Activated T-cell treated with anti-CD3 and anti-CD28 coated beads for 1 hour (primary cell): Measurements from ENCODE around the gene TFCP2L1.
"Not testable (repeated sequence)": the region's sequence is repeated elsewhere in the genome, so short reads cannot be mapped to it uniquely, and the experiment has no call there.

Source experiments
- DNase-seq: peaks from one replicate; pipeline ENCODE4 v3.0.0-alpha.2; 2020; ENCODE audit warnings: low read depth

Gene TFCP2L1, protein sequence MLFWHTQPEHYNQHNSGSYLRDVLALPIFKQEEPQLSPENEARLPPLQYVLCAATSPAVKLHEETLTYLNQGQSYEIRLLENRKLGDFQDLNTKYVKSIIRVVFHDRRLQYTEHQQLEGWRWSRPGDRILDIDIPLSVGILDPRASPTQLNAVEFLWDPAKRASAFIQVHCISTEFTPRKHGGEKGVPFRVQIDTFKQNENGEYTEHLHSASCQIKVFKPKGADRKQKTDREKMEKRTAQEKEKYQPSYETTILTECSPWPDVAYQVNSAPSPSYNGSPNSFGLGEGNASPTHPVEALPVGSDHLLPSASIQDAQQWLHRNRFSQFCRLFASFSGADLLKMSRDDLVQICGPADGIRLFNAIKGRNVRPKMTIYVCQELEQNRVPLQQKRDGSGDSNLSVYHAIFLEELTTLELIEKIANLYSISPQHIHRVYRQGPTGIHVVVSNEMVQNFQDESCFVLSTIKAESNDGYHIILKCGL

DNA sequence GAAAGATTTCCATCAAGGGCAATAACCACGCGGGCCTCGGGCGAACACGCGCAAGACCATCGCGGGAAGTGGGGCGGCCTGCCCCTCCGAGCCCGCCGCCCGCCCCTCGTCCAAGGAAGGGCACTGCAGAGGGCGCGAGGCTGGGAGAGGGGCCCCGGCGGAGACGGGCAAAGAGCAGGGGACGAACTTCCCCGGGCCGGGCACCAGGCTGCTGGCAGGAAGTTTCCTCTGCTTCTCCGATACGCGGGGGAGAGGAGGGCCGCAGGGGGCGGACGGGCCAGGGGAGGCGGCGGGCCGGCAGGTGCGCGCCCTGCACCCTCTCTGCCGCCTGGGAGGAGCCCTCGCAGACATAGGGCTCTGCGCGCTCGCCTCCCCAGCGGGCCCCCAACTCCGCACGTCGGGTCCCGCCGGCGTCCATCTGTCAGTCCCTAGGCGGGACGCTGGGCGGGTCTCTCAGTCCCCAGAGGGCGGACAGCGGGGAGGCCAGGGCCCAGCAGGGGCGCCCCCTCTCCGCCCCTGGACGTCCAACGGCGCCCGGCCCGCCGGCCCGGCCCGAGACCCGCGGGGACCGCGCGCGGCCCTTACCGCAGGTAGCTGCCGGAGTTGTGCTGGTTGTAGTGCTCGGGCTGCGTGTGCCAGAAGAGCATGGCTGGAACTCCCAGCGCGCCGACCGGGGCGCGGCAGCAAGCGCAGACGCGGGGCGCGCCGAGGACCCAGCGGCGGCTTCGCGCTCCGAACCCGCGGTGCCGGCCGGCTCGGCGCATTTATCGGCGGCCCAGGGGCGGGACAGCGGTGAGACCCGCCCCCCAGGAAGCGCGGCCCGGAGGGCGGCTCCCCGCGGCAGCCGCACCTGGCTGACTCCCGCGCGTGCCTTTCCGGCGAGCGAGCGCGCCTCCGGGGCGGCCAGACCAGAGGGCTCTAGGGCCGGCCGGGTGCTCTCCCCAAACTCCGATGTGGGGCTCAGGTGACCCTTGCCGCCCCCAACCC lies at the start of gene TFCP2L1:
Gene TFCP2L1 (minus strand): TSS at position 740 of the 987 bp plus-strand sequence. CDS start 93 bp downstream, at position 647.
- DNase-seq = no peak

DNA sequence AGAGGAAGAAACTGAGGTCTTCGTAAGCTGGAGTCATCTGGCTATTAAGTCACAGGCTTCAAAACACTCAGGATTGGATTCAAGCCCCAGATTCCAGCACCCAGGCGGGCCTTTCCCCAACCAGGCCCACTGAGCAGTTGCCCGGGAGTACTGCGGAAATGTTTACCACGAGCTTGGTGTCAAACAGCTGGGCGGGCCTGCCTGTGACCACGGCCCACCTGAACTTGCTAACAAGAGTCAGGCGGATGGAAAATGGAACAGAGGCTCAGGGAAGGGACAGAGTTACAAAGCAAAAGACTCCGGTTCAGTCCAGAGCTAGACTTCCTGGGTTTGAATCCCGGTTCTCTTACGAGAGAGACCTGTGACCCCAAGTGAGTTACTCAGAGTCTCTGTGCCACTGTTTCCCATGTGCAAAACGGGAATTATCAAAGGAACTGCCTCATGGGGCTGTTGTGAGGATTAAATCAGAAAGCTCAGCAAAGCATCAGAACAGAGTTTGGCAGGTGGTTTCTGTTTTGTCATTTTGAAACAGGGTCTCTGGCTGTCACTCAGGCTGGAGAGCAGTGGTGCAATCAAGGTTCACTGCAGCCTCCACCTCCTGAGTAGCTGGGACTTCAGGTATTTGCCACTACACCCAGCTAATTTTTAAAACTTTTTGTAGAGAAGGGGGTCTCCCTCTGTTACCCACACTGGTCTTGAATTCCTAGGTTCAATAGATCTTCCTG lies 49.0 kb upstream of the TFCP2L1 start:
- no peak for DNase-seq

DNA sequence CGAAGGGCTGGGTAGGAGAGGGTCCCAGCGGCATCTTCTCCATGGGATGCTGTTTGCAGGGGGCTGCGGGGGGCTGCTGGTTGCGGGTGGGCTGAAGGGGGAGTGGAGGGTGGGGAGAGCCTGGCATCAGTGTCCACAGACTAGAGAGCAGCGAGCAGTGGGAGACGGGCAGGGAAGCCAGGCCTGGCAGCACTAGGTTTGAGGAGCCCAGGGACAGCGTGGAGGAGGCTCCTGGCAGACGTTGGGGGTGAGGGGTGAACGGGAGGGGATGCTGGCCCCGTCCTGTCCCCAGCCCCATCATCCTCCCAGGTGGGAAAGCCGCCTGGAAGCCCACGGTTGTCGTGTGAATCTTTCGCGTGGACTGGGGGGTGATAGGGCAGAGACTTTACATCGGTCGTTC lies 48.2 kb upstream of the TFCP2L1 start:
- no peak for DNase-seq

DNA sequence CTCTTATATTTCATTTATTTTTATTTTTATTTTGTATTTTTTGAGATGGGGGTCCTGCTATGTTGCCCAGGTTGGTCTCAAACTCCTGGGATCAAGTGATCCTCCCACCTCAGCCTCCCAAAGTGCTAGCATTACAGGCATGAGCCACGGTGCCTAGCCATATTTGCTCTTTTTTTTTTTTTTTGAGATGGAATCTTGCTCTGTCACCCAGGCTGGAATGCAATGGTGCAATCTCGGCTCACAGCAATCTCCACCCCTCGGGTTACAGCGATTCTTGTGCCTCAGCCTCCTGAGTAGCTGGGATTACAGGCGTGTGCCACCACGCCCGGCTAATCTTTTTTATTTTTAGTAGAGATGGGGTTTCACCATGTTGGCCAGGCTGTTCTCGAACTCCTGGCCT lies 46.3 kb upstream of the TFCP2L1 start:
- DNase-seq = not testable (repeated sequence)

DNA sequence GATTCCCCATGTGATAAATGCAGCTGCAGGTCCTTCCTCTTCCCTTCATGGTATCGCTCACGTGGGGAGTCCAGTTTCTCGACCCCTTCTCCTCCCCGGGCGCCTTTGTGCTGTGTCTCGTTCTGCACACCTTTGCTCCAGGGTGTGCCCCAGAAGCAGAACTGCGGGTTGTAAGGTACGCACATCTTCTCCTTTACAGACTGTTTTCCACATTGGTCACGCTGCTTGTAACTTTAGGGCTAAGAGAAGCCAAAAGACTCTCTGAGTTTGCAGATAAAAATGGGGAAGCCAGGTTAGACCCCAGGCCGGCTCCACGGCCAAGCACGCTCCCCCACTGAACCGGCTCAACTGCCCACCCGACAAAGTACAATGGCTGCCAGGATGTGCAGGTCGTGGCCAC lies 45.9 kb upstream of the TFCP2L1 start:
- DNase-seq = no peak

- no peak for DNase-seq
These were observed 44.8 kb upstream of the TFCP2L1 start for GRCh38 chr2:121329786-121330185.

DNA sequence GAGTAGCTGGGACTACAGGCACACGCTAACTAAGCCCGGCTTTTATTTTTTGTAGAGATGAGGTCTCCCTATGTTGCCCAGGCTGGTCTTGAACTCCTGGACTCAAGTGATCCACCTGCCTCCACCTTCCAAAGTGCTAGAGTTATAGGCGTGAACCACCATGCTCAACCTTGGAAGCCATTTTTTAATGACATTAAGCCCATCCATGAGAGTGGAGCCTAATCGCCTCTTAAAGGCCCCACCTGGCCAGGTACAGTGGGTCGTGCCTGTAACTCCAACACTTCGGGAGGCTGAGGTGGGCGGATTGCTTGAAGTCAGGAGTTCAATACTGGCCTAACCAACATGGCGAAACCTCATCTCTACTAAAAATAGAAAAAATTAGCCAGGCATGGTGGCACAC lies 41.6 kb upstream of the TFCP2L1 start:
- no peak for DNase-seq

- DNase-seq = no peak
These were observed 39.6 kb upstream of the TFCP2L1 start for GRCh38 chr2:121324601-121325000.

DNA sequence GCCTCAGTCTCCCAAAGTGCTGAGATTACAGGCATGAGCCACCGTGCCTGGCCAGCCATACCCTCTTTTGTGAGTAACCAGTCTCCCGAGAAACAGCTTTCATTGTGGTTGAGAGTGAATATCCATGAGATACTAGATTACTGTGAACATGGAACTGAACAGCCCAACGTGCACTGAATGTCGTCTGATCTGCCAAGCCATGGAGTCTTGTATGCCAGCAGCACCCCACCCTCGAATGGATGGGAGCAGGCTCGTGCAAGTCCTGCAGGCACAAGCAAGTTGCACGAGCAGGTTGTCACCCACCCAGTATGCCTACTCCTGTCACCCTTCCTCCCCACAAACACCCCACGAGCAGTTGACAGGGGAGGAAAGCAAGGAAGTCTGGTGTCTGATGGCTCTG lies 36.5 kb upstream of the TFCP2L1 start:
- DNase-seq = no peak

DNA sequence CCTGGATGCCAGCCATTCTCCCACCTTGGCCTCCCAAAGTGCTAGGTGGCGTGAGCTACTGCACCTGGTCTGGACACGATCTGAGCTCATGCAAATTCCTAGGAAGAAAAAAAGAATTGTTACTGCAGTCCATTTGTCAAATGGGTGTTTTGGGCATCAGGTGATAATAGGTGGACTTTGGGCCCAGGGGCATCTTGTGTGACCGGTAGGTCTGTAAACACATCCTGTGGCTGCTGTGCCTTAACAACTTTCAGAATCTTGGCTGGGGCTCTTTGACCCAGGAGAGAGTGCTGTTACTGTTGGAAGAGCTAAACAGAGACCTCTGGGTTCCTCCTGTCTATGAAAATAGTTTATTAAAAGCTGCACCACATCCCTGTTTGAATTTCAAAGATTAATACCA lies 34.9 kb upstream of the TFCP2L1 start:
- no peak for DNase-seq

DNA sequence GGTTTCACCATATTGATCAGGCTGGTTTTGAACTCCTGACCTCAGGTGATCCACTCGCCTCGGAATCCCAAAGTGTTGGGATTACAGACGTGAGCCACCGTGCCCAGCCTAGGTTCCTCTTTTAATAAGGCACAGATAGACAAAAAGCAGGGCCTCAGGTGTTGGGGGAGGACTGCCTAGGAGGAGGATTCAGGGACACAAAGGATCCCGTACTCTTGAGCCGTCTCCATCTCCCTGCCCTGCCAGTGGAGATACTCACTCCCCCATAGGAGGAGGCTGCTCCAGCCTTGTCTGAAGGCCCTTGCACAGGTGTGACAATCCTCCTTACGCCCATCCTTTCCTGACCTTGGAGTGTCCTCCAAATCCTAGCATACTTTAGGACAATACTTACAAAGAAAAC lies 32.0 kb upstream of the TFCP2L1 start:
- no peak for DNase-seq

GRCh38 chr2:121313701-121314100 lies 28.7 kb upstream of the TFCP2L1 start:
- DNase-seq = not testable (repeated sequence)

GRCh38 chr2:121309801-121310200 lies 24.8 kb upstream of the TFCP2L1 start:
- DNase-seq = no peak

- DNase-seq = no peak
These were observed 24.3 kb upstream of the TFCP2L1 start for GRCh38 chr2:121309323-121309722.

GRCh38 chr2:121307048-121307447 lies 22.0 kb upstream of the TFCP2L1 start:
- no peak for DNase-seq

DNA sequence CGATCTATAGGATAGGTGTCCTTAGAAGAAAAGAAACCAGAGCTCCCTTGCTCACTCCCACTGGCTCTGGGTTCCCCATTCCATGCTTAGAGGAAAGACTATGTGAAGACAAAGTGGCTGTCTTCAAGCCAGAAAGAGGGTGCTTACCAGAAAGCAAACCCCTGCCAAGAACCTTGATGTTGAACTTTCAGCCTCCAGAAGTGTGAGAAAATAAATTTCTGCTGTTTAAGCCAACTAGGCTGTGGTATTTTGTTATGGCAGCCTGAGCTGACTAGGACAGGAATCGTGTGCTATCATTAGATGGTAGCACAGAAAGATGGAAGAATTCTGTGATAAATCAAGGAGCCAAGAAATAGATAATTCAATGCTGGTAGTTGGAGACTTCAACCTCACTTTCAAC lies 19.9 kb upstream of the TFCP2L1 start:
- DNase-seq = no peak

GRCh38 chr2:121303531-121304263 lies 18.7 kb upstream of the TFCP2L1 start:
- DNase-seq = no peak

GRCh38 chr2:121301190-121301589 lies 16.2 kb upstream of the TFCP2L1 start:
- not testable (repeated sequence) for DNase-seq

- DNase-seq = no peak
These were observed 13.5 kb upstream of the TFCP2L1 start for GRCh38 chr2:121298476-121298875.

DNA sequence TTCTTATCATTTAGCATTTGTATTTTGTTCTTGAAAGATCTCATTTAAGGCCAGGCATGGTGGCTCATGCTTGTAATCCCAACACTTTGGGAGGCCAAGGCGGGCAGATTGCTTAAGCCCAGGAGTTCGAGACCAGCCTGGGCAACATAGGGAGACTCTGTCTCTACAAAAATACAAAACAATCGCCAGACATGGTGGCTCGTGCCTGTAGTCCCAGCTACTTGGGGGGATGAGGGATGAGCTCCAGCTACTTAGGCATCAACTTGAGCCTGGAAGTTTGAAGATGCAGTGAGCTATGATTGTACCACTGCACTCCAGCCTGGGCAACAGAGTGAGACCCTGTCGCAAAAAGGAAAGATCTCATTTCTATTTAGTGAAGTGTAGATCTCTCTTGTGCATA lies 12.9 kb upstream of the TFCP2L1 start:
- not testable (repeated sequence) for DNase-seq

GRCh38 chr2:121297217-121297830 lies 12.3 kb upstream of the TFCP2L1 start:
- no peak for DNase-seq
